HUDEP-2 (cell line): ENCODE measurements around the gene DSTYK.
A peak's percentile ranks its signal among the peaks of the same experiment; 100 is the strongest.

Experiments
- DNase-seq, 76 experiments: peaks; one replicate each; lab custom pipeline; 2025; ENCODE audit not compliant: unreplicated experiment in 76 of 76; lab: John Stamatoyannopoulos, UW

DSTYK gene

DNA sequence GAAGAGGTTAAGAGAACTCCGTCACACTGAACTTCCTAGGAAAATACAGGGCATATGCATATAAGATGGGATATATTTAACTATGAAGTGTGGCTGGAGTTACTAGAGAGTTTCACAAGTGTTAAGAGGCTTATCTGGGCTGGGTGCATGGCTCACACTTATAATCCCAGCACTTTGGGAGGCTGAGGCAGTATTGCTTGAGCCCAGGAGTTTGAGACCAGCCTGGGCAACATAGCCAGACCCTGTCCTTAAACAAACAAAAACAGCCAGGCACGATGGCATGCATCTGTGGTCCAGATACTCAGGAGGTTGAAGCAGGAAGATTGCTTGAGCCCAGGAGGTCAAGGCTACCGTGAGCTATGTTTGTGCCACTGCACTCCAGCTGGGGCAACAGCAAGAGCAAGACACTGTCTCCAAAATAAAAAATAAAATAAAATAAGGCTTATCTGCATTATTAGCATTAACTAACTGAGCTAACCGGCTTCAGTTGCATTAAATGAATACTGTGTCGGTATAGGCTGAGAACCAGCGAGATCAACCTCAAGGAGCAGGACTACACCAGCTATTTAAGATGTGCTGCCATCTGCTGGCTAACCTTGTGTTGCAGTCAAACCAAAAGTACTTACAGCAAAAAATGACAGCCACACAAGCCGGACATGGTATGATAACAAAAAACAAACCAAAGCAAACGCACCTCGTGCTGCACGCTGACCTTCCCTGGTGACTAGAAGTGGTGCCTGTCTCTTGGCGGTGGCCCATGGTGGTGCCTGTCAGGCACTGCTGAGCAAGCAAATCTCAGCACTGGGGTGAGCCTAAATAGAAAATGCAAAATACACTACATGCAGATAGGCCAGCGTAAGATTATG is 70.0 kb downstream of the DSTYK start:
- peak in 73 of 76 experiments; percentile 19 to 80 (median 64) for DNase-seq

GRCh38 chr1:205140113-205140512 is 71.4 kb downstream of the DSTYK start:
- no peak for DNase-seq

GRCh38 chr1:205137901-205138300 is 73.6 kb downstream of the DSTYK start:
- DNase-seq: no peak

GRCh38 chr1:205133287-205133686 is 78.2 kb downstream of the DSTYK start:
- DNase-seq: no peak

- DNase-seq: no peak
Measured at GRCh38 chr1:205129447-205130029, 82.0 kb downstream of the DSTYK start.

DNA sequence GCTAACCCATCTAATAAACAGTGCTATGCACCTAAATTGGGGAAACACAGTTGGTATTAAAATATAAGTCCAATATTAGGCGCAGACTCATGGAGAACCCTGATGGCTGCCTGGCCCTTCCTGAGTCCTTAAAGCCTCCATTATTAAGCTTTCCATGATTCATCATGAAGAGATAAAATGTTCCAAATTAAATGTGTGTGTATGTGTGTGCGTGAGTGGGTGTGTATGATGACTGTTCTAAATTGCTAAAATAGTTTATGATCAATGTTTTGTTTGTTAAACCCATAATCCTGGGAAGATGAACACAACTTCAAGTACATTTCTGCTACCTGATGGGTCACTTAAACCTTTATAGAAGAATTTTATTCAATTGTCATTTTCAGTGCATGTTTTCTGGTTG is 83.5 kb downstream of the DSTYK start:
- DNase-seq: no peak

DNA sequence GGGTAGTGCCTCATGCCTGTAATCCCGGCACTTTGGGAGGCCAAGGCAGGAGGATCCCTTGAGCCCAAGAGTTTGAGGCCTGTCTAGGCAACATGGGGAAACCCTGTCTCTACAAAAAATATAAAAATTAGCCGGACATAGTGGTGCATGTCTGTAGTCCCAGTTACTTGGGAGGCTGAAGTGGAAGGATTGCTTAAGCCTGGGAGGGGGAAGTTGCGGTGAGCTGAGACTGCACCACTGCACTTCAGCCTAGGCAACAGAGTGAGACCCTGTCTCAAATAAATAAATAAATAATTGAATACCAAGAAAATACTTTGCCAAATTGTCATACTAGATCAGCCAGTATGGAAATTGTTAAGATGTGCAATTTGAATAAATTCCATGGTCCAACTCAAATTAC is 83.9 kb downstream of the DSTYK start:
- no peak for DNase-seq

GRCh38 chr1:205124726-205125125 is 86.8 kb downstream of the DSTYK start:
- no peak for DNase-seq

- peak in 1 of 76 experiments; percentile 9 for DNase-seq
Measured at GRCh38 chr1:205122489-205122882, 89.0 kb downstream of the DSTYK start.

DNA sequence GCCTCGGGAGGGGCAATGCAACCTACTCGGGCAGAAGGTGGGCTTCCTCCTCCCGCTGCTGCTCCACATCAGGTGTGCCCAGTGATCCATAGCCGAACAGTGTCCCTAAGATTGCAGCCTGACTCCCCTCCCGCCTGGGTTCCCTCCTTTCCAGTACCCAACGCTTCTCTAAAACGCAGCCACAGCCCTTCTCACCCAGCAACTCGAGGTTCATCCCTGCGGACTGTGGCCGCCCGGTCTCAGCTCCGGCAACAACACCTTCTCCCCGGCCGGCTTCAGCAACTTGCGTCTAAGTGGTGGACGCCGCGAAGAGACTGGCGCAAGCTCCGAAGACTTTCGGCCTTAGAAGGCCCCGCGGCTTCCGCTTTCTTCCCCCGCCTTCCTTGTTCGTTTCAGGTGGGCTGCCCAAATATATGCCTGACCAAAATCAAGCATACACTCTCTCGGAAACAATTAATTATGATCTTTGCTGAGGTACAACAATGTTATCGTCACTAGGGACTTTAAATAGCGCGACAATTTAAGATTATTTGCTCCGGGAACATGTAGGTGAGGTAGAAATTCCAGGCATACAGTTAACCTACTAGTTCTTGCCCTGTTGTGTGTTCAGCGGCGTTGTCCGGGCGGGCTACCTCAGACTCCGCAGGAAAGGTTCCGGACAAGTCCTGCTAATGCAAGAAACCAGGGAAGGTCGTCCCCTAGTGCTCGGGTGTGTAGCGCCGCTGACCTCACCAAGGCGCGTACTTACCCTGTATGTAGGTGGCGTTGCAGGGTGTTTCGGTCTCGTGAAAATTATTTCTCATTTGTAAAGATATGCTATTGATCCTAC is 89.6 kb downstream of the DSTYK start, which contains the start of gene RBBP5:
RBBP5 (minus strand) TSS at position 319 of the 829 bp plus-strand sequence; CDS start at position 214, 105 bp downstream.
- peak in 75 of 76 experiments; percentile 53 to 99 (median 94) for DNase-seq

DNA sequence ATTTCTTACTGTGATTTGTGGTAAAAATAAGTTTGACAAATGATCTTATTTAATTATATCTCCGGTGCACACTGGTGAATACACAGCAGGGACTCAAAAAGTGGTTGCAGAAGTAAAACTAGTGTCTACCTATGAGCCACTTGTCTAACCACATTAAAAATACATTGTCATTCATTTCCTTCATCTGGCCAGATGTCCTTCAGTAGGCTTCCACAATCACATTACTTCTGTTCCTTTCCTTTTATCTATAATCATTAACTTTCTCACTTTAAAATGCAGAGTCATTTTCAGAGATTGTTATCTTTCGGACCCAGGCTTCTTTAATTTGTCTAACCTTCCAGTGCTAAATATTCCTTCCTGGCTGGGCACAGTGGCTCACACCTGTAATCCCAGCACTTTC is 92.8 kb downstream of the DSTYK start:
- no peak for DNase-seq

DNA sequence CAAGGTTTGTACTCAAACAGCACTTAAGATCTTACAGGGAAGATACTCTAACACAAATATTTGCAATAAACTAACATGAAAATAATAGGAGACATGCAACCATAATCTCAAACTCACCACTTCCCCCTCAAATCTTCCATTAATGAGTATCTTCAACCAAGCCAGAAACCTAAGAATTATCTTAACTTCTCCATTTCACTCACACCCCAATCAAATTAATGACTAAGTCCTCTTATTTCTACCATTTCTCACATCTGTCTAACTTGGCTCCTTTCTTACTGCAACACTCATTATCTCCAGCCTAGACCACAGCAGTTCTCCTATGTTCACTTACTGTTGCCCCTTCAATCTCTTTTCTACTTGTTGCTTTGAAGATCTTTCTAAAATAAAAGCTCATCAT is 100.1 kb downstream of the DSTYK start:
- DNase-seq: no peak

- DNase-seq: no peak
Measured at GRCh38 chr1:205109711-205110110, 101.8 kb downstream of the DSTYK start.

DNA sequence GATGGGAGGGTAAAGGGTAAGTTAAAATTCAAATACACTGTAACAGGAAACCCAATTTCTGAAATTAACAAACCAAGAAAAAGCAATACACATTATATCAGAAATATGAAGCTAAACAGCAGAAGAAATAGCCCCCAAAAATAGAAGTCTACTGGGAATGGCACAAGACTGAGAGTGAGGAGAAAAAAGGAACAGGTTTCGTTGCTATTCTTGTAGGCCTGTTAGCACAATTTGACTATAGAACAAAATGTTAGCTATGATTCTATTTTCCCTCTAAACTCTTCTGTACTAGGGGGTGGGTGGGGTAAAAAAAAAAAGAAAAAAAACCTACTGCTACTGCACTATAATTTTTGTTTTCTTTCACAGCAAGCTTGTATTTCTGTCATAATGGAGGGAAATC is 102.2 kb downstream of the DSTYK start:
- DNase-seq: no peak

GRCh38 chr1:205108464-205108863 is 103.0 kb downstream of the DSTYK start:
- DNase-seq: no peak

DNA sequence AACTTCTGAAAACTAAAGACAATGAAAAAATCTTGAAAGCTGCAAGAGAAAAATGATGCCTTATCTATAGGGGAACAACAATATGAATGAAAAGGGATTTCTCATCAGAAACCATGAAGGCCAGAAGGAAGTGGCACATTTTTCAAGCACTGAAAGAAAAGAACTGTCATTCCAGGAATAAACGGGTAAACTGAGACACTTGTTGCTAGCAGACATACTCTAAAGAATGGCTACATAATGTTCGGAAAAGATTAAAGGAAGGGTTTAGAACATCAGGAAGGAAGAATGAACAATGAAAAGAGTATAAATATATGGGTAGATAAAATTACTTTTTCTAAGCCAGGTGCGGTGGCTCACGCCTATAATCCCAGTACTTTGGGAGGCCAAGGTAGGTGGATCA is 104.2 kb downstream of the DSTYK start:
- no peak for DNase-seq

GRCh38 chr1:205102404-205102803 is 109.1 kb downstream of the DSTYK start:
- DNase-seq: no peak

DNA sequence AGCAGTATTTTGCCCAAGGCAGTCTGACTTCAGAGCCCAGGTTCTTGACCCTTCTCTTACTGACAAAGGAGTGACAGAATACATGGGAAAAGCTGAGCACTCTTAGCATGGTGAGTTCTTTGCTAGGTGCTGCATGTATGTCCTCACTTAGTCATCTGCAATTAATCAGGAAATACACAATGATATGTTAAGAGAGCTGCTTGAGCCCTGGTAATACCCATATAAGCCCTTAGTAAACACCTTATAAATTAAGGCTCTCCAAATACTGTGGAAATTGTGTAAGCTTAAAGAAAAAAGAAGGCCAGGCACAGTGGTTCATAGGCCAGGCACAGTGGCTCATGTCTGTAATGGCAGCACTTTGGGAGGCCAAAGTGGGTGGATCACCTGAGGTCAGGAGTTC is 113.3 kb downstream of the DSTYK start:
- no peak for DNase-seq

DNA sequence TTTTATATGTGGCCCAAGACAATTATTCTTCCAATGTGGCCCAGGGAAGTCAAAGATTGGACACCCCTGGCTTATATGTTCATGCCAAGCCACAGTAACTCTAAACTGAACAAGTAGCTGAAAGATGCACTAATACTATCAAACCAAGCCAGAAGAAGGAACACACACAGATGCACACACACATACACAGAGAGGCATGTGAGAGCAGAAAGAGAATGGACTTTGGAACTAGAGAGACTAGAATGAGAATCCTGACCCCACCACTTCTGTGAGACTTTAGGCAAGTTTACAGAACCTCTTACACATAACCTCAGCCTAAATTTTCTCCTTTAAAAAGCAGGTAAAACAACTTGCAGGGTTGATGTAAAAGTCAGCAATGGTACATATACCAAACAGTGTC is 116.1 kb downstream of the DSTYK start:
- DNase-seq: no peak
